A549 (cell line): ENCODE data around the gene IRF9.

ENCODE experiments used
- CBX8 ChIP-seq: fragments of 200-600 bp; sonication (generic); IDR thresholded peaks from 2 replicates; pipeline ENCODE4 v1.6.1; 2016
- CTCF ChIP-seq: fragments of >200 bp; sonication (Bioruptor Twin); formaldehyde crosslinking; IDR thresholded peaks from 3 replicates; pipeline ENCODE4 v1.5.1; 2016
- KDM1A ChIP-seq: fragments of 200-600 bp; sonication (generic); IDR thresholded peaks from 2 replicates; pipeline ENCODE4 v1.6.1; 2016; ENCODE audit warnings: low read depth, mild to moderate bottlenecking
- POLR2A ChIP-seq: IDR thresholded peaks from 2 replicates; pipeline ENCODE4 v1.6.1; 2012; ENCODE audit warnings: mild to moderate bottlenecking, low read length
- RCOR1 ChIP-seq: fragments of 150-350 bp; IDR thresholded peaks from 2 replicates; pipeline ENCODE4 v1.6.1; 2014; ENCODE audit warnings: antibody characterized with exemption, low read length, low read depth
- REST ChIP-seq: fragments of 200-600 bp; sonication (generic); IDR thresholded peaks from 2 replicates; pipeline ENCODE4 v1.6.1; 2016; ENCODE audit warnings: antibody characterized with exemption, mild to moderate bottlenecking, moderate library complexity

GRCh38 chr14:24114532-24115421 lies 46.3 kb upstream of the IRF9 start, which contains the start of the genes DCAF11 and NRL:
- TF ChIP-seq POLR2A (0 out of 2 replicates have a peak, but pooled peaks have one; percentile 3), CTCF (no peak), KDM1A (no peak), CBX8 (no peak), REST (peak; percentile 92), RCOR1 (no peak)
